ENCODE data around the gene VPS52.
A peak's percentile ranks its signal among the peaks of the same experiment; 100 is the strongest.

The VPS52 gene

GRCh38 chr6:33209856-33210255 lies 61.8 kb downstream of the VPS52 start:
- no peak for DNase-seq

- peak; percentile 47 to 65 for DNase-seq
Observed at GRCh38 chr6:33208091-33208967, 63.3 kb downstream of the VPS52 start, which contains the start of gene RING1. TSS of gene RING1 (plus strand) at chr6:33208500. CDS start at chr6:33208823, 323 bp downstream.

GRCh38 chr6:33207552-33208090 lies 64.1 kb downstream of the VPS52 start:
- DNase-seq = no peak

GRCh38 chr6:33206864-33207551 lies 64.7 kb downstream of the VPS52 start:
- no peak for DNase-seq

GRCh38 chr6:33206027-33206863 lies 65.4 kb downstream of the VPS52 start:
- DNase-seq = no peak

GRCh38 chr6:33205191-33206026 lies 66.3 kb downstream of the VPS52 start:
- DNase-seq = no peak

GRCh38 chr6:33204415-33205190 lies 67.1 kb downstream of the VPS52 start, which contains the start of gene HSD17B8:
TSS of gene HSD17B8 (plus strand) at chr6:33204655. CDS start at chr6:33204669, 14 bp downstream.
- peak; percentile 88 to 92 for DNase-seq

- DNase-seq = no peak
Observed at GRCh38 chr6:33204165-33204414, 67.6 kb downstream of the VPS52 start.

- DNase-seq = no peak
Observed at GRCh38 chr6:33203443-33204164, 68.1 kb downstream of the VPS52 start.

- no peak for DNase-seq
Observed at GRCh38 chr6:33202799-33203198, 68.9 kb downstream of the VPS52 start.

GRCh38 chr6:33201935-33202334 lies 69.7 kb downstream of the VPS52 start:
- no peak for DNase-seq

GRCh38 chr6:33201147-33201545 lies 70.5 kb downstream of the VPS52 start:
- DNase-seq = no peak
